SK-N-MC (cell line): ENCODE results near the gene NUP50.

Source experiments
- FOXP2 ChIP-seq: optimal IDR thresholded peaks from 2 replicates; pipeline ENCODE3; 2011; ENCODE audit warnings: mild to moderate bottlenecking, moderate library complexity; ENCODE audit not compliant: insufficient read depth; ENCODE audit errors: extremely low read length, control extremely low read depth
- POLR2AphosphoS5 ChIP-seq: IDR thresholded peaks from 2 replicates; pipeline ENCODE4 v1.6.1; 2012; ENCODE audit warnings: mild to moderate bottlenecking, low read depth, low read length, borderline replicate concordance

- TF ChIP-seq POLR2AphosphoS5 (peak; percentile 93), FOXP2 (peak; percentile 25)
These were observed at the start of gene NUP50 for GRCh38 chr22:45163451-45164269.
